Hematopoietic multipotent progenitor cell (in vitro differentiated cells): ENCODE data around the gene MED19. TPM values are rescaled to one million over a fixed set of nuclear protein-coding genes. Genes with fewer than 3 reads are reported as not detected.
"Not testable (repeated sequence)": the region's sequence is repeated elsewhere in the genome, so short reads cannot be mapped to it uniquely, and the experiment has no call there.

Experiments
- DNase-seq, 3 donors: peaks; one replicate each; pipeline ENCODE4 v3.0.0-alpha.2; 2011 to 2015; ENCODE audit warnings: low read depth in 2 of 3, low spot score in 2 of 3
- total RNA-seq: library from RNA; depleted of rRNA; stranded (reverse); fragments of >200 nt; gene quantifications from one replicate; pipeline ENCODE4 v1.2.3, GENCODE V29; 2012

MED19 gene
- 21.5 TPM for total RNA-seq

- peak in 2 of 3 donors; percentile 80 to 82 for DNase-seq
These were observed at the start of gene MED19 for GRCh38 chr11:57711414-57712255. TSS of gene MED19 (minus strand) at chr11:57712215. CDS start at chr11:57712179, 36 bp downstream.

DNA sequence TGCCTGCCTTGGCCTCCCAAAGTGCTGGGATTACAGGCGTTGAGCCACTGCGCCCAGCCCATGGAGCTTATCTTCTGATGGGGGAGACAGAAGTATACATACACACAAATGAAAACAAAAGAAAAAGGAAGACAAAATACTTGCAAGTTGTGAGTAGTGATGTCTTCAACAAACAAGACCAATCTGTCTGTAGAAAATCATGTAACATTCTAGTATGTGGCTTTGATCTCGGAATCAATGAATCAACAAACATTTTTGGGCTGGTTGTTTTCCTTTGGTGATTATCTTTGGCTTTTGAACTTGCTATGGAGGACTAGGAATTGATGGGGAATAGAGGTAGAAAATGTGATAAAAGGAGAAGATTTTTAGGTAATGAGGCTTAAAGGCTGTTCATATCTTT, 46.2 kb upstream of the MED19 start:
- no peak for DNase-seq

- DNase-seq = no peak
These were observed 40.9 kb upstream of the MED19 start for GRCh38 chr11:57752954-57753353.

GRCh38 chr11:57751676-57752253, 39.8 kb upstream of the MED19 start, which contains the start of gene BTBD18:
TSS of gene BTBD18 (minus strand) at chr11:57751819. CDS start at chr11:57751188, 631 bp downstream.
- DNase-seq = peak in 1 of 3 donors; percentile 51

DNA sequence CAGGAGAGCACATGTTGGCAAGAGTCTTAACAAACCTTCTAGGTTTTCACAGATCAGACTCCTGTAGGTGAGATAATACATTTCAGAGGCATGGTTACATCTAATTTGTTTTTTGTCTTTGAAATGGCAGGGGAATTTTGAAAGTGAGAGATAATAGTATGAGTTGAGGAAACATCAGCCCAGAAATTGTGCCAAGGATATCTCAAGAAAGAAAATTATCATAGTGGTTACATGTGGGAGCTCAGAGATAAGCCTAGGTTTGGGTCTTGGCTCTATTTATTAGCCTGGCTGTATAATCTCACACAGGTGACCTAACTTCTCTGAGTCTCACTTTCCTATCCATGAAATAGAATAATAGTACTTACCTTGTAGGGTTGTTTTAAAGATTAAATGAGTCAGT, 39.2 kb upstream of the MED19 start:
- DNase-seq = no peak

DNA sequence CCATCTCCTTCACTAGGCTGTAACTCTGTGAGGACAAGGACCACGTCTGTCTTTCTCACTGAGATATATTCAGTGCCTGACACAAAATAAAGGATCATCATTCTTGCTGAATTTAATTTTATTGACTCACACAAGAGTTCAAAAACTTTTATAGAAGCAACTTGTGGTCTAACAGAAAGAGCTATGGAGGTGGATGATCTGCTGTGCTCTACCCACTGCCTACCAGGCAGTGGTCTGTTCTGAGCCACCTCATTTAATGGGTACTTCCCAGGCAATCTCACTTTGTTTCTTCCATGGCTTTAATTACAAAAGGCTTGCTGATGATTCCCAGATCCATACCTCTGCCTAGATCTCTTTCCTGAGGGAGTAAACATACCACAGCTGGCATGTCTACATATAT, 34.9 kb upstream of the MED19 start:
- no peak for DNase-seq

DNA sequence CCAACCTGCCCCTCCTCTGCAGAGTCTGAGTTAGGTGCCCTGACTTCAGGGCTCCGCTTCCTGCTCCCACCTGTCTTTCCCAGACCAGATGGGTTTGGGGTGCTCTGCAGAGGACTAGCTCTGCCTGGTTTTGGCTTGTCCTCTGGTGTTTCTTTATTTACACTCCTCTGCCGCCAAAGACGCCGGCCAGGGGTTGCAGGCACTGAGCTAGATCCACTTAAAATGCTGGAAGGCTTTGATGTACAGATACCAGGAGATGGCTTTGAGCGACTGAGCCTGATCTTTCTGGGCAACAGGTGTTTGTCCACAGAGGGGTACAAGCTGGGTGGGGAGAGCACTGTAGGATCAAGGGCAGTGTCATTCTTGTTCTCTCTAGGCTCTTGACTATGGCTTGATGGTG, 33.2 kb upstream of the MED19 start:
- DNase-seq = no peak

- no peak for DNase-seq
These were observed 32.3 kb upstream of the MED19 start for GRCh38 chr11:57744357-57744756.

- no peak for DNase-seq
These were observed 30.1 kb upstream of the MED19 start for GRCh38 chr11:57742087-57742452.

GRCh38 chr11:57741132-57742086, 29.4 kb upstream of the MED19 start, which contains the start of gene SELENOH:
TSS of gene SELENOH (plus strand) at chr11:57741491. CDS start at chr11:57741596, 105 bp downstream.
- DNase-seq = peak; percentile 77 to 98 (median 97)

DNA sequence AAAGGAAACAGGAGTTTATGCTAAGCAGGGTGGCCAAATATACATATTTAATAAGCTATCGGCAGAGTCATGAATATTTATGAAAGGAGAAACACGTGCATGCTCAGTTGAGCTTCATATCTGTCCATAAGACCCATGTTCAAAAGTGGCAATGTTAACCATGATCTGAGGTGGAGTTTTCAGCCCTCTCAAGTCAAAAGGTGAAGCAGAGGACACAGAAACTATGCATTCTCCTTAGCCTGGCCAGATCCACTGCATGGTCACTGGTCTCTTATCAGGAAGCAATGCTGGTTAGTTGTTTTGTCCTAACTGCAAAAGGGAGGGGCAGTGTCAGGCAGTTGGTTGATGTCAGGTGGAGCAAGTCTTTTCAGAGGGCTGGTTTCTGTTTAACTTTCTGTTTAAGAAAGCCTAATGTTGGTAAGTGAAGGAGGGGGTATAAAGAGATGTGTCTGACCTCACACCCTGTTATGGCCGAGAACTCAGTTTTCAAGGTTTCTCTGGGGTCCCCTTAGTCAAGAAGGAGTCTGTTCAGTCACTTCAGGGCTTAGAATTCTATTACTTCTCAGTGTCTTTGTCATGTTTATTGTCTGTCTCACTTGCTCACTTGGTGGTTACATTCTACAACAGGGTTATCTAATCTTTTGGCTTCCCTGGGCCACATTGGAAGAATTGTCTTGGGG, 23.7 kb upstream of the MED19 start:
- DNase-seq = no peak

- no peak for DNase-seq
These were observed 20.6 kb upstream of the MED19 start for GRCh38 chr11:57732661-57733060.

- no peak for DNase-seq
These were observed 17.5 kb upstream of the MED19 start for GRCh38 chr11:57729479-57729878.

DNA sequence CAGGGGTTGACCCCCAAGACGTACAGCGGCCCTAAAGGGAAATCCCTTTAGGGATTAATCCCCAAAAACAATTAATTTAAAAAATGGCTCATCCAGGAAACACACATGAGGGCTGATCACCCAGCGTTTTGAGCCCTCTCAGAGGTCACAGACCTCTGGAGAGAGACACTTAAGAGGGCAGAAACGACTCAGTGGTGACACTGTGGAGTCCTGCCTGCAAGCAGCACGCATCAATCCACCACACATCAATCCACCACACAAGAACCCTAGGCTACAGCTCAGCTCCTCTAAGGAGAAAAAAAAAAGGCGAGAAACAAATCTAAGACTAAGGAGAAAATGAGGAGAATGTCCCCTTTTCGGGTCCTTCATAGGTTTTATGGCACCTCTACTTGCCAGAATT, 16.8 kb upstream of the MED19 start:
- DNase-seq = no peak

DNA sequence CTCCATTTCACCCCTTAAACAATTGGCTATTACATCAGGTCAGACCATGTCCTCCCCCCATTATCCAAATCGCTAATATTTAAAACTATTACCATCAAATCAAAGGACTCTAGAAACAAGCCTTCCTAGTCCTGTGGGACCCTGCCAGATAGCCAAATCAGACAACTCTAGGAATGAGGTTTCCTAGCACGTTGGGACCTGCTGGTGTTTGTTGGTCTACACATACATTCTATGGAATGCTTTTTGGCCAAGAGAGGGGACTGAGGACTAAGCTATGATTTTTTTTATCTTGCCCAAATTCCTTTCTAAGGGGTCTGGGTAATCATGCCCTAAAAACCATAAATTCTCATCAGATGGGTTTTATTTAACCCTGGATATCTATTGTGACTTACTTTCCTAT, 15.2 kb upstream of the MED19 start:
- no peak for DNase-seq

- not testable (repeated sequence) for DNase-seq
These were observed 4.7 kb upstream of the MED19 start for GRCh38 chr11:57716726-57717125.

- DNase-seq = no peak
These were observed 1.8 kb upstream of the MED19 start for GRCh38 chr11:57713835-57714234.

DNA sequence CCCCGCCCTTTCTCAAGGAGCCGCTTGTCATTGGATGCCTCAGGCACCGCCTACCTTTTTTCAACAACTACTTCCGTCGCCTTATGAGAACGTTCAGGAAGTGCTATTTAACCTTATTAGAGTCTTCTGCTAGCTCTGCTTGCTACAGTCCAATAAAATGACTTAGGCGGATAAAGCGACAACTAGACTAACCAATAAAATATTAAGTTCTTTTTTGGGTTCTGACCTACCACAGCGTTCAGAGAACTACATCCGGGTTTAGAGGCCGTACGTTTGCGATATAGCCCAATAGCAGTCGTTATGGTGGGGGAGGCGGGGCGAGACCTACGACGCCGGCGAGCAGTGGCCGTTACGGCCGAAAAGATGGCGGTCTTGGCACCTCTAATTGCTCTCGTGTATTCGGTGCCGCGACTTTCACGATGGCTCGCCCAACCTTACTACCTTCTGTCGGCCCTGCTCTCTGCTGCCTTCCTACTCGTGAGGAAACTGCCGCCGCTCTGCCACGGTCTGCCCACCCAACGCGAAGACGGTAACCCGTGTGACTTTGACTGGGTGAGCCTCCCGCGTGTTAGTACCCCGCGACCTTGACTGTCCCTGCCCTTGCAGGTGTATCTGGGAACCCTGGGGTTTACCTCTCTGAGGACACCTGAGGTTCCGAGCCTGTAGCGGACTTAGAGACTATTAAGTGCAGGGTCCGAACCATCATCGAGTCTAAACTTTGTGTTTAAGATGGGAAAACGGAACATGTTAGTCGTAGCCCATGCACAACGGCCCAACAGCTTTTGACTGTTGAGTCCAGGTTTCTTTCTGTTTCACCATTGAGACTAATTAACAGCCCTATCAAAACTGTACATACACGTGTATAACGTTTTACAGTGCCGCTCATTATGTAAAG, 488 bp upstream of the MED19 start, which contains the start of gene TMX2:
Gene TMX2 (plus strand): TSS at position 338 of the 895 bp plus-strand sequence. CDS start 26 bp downstream, at position 364.
- peak; percentile 79 to 99 (median 98) for DNase-seq

- no peak for DNase-seq
These were observed 2.1 kb downstream of the MED19 start for GRCh38 chr11:57709802-57710367.
